HTR-8/SVneo (cell line): ENCODE data around the gene QPRT.
A peak's percentile ranks its signal among the peaks of the same experiment; 100 is the strongest.
"Not testable (repeated sequence)": the region's sequence is repeated elsewhere in the genome, so short reads cannot be mapped to it uniquely, and the experiment has no call there.

ENCODE experiments used
- DNase-seq: peaks from one replicate; pipeline ENCODE4 v3.0.0; 2011; ENCODE audit warnings: low spot score, mixed read lengths; ENCODE audit not compliant: insufficient read length
- FAIRE-seq: peaks from 2 replicates; lab custom pipeline; 2011; peaks lifted over from hg19 to GRCh38; lab: Jason Lieb, UNC

Gene QPRT

GRCh38 chr16:29688172-29688571, 9.2 kb downstream of the QPRT start:
- DNase-seq, result no peak
- FAIRE-seq, result no peak

GRCh38 chr16:29689490-29690351, 10.7 kb downstream of the QPRT start:
- not testable (repeated sequence) for DNase-seq, FAIRE-seq

DNA sequence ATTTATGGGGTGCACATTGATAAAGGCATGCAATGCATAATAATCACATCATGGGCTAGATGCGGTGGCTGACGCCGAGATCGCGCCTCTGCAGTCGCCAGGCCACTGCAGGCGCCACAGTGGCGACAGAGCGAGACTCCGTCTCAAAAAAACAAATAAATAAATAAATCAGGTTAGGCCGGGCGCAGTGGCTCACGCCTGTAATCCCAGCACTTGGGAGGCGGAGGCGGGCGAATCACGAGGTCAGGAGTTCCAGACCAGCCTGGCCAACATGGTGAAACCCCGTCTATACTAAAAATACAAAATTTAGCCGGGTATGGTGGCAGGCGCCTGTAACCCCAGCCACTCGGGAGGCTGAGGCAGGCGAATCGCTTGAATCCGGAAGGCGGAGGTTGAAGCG, 13.6 kb downstream of the QPRT start:
- DNase-seq, FAIRE-seq: not testable (repeated sequence)

GRCh38 chr16:29694384-29695195, 15.6 kb downstream of the QPRT start:
- no peak for FAIRE-seq
- DNase-seq, result no peak

DNA sequence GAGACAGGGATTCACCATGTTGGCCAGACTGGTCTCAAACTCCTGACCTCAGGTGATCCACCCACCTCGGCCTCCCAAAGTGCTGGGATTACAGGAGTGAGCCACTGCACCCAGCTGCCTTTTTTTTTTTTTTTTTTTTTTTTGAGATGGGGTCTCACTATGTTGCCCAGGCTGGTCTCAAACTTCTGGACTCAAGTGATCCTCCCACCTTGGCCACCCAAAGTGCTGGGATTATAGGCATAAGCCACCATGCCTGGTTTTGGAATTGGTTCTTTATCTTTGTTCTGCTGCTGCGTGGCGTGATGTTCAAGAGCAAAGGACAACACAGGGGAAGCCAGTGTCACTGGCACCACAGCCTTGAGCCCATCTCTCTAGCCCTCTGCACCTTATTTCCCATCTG, 16.7 kb downstream of the QPRT start:
- DNase-seq, FAIRE-seq: not testable (repeated sequence)

DNA sequence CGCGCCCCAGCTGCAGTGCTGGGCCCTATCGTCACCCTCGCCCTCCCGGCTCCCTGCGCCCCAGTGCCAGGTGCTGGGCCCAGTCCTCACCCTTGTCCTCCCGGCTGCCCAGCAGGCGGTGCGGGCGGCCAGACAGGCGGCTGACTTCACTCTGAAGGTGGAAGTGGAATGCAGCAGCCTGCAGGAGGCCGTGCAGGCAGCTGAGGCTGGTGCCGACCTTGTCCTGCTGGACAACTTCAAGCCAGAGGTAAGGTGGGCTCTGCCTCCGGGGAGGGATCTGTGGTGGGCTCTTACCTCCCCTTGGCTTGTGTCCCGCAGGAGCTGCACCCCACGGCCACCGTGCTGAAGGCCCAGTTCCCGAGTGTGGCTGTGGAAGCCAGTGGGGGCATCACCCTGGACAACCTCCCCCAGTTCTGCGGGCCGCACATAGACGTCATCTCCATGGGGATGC, 17.9 kb downstream of the QPRT start:
- no peak for FAIRE-seq
- no peak for DNase-seq

DNA sequence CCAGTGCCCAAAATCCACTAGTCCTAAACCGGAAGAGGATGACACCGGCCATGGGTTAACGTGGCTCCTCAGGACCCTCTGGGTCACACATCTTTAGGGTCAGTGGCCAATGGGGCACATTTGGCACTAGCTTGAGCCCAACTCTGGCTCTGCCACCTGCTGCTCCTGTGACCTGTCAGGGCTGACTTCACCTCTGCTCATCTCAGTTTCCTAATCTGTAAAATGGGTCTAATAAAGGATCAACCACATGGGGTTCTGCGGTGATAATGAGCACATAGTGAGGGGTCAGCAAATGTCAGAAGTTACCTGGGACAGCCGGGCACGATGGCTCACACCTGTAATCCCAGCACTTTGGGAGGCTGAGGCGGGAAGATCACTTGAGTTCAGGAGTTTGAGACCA, 18.4 kb downstream of the QPRT start:
- no peak for DNase-seq
- no peak for FAIRE-seq

- DNase-seq, result no peak
- FAIRE-seq, result no peak
Observed at GRCh38 chr16:29698042-29698441, 19.1 kb downstream of the QPRT start.

- FAIRE-seq (no peak), DNase-seq (no peak)
Observed at GRCh38 chr16:29698484-29699323, 19.7 kb downstream of the QPRT start.

DNA sequence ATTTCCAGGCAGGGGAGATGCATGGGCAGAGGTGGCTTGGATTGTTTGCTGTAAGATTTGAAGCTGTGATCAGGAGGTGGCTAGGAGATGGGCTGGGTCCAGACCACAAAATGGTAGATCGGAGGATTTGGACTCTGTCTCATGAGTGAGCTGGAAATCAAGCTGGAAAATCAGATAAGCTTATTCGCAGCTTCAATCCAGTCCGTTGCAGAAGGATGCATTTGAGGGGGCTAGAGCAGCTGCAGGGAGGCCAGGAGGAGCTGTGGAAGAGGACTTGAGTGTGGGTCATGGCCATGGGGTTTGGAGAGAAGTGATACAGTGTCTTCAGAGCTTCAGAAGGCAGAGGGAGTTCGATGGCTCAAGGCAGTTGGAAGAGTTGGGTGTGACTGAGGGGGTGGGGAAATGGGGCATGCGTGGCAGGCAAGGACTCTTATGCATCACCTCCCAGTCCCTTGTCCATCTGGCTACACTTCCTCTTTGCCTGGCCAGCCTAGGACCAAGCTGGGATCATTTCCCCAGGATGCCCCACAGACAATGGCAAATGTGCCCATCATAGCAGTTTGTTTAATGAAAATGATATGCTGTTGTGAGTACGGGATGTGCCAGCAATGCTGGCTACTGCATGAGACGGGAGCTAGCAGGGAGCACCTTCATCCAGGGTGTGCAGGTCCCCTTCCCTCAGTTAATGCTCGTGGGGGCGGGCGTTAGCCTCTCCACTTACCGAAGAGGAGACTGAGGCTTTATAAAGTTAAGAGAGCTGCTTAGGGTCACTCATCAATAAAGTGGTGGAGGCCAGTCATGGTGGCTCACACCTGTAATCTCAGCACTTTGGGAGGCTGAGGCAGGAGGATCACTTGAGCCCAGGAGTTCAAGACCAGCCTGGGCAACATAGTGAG, 20.6 kb downstream of the QPRT start:
- FAIRE-seq (no peak), DNase-seq (no peak)

DNA sequence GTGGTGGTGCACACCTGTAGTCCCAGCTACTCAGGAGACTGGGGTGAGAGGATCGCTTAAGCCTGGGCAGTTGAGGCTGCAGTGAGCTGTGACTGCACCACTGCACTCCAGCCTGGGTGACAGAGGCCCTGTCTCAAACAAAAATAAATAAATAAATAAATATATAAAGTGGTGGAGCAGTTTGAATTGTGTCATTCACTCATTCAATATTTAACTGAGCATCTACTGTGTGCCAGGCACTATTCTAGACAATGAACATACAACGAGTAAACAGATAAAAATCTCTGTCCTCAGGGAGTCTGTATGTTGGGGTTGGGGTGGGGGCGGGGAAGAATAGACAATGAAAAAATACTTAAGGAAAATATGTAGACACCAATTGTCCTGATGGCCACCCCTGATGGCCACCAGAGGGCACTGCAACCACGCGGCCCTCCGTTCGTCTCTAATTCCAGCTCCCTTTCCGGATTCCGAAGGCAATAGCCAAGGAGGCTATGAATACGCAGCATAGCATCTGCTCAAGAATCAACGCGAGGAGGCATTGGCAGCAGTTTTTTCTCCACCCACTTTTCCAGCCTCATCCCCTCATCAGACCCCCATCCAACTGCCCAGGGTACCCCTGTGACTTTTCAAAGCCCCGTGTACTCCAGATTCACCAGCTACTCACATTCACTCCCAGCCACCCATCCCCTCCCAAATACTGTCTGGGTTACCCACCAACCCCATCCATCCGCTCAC, 21.4 kb downstream of the QPRT start:
- DNase-seq (peak; percentile 79), FAIRE-seq (peak; percentile 54)

- FAIRE-seq (no peak), DNase-seq (no peak)
Observed at GRCh38 chr16:29701214-29701555, 22.2 kb downstream of the QPRT start.

DNA sequence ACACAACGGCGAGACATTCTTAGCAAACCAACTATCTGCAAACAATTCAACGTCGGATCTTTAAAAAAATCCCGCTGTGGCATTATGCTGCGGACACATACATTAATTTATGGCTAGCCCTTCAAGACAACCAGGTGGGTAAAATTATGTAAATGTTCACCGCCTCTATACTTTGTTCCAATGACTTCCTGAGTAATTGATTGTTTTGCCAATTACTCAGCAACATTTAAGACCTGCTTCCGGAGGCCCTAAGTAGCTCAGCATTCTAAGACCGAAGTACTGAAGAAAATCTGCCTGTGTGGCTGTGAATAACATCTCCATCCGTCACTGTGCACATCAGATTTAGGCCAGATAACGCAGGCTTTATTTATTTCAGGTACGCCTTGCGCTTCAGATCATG, 23.3 kb downstream of the QPRT start:
- FAIRE-seq (no peak), DNase-seq (no peak)

DNA sequence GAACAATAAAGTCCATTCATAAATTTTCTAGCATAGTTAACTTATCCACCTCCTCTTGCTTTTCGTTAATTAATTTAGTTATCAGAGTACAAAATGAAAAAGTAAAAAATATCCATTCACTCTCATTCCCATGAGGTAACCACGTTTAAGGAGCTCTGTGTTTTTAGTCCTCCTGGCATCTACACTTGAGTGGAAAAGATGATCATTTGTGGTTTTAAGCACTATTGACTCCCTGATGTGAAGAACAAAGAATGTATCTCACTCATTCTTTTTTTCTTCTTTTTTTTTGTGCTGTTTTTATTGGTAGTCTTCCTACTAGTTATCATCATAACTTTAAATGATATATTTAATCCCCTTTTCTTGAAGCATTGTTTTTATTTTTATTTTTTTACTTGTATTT, 26.1 kb downstream of the QPRT start:
- FAIRE-seq (no peak), DNase-seq (no peak)

GRCh38 chr16:29707160-29707559, 28.2 kb downstream of the QPRT start:
- not testable (repeated sequence) for FAIRE-seq, DNase-seq

- no peak for FAIRE-seq
Observed at GRCh38 chr16:29708917-29709600, 30.1 kb downstream of the QPRT start.

DNA sequence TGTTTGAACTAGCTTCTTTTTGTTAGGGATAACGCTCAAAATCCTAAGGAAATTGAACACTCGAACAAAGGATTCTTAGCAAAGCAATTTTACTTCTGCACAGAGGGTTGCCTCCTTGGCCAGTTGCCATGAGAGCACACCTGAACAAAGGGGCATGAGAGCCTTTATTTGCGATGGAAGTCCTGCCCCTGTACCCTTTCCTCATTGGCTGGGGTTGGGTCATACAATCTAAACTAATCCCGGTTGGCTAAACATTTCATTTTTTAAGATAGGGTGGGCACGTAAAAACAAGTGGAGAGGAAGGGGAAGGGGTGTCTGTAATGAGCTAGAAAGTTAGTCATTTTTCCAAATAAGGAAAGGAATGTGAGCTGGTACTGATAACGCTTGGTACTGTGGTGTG, 30.7 kb downstream of the QPRT start:
- DNase-seq, FAIRE-seq: not testable (repeated sequence)

More at GRCh38 chr16:29708917-29709600, 30.1 kb downstream of the QPRT start:
- no peak for DNase-seq
